Rectal smooth muscle tissue (tissue), 1 donor: ENCODE measurements around the gene UCHL3.

ENCODE experiments used
- H3K27ac ChIP-seq: one replicate; pipeline ENCODE4 v1.7.0; 2013; ENCODE audit warnings: low read depth, low read length, inconsistent platforms
- H3K27me3 ChIP-seq: one replicate; pipeline ENCODE4 v1.7.0; 2013; ENCODE audit warnings: low read length; ENCODE audit not compliant: control insufficient read depth, insufficient read depth
- H3K36me3 ChIP-seq: one replicate; pipeline ENCODE4 v1.7.0; 2013; ENCODE audit warnings: low read length; ENCODE audit not compliant: control insufficient read depth, insufficient read depth
- H3K4me1 ChIP-seq: one replicate; pipeline ENCODE4 v1.7.0; 2013; ENCODE audit warnings: low read length; ENCODE audit not compliant: control insufficient read depth, insufficient read depth
- H3K4me3 ChIP-seq: one replicate; pipeline ENCODE4 v1.7.0; 2013; ENCODE audit warnings: low read length
- H3K9ac ChIP-seq: one replicate; pipeline ENCODE4 v1.7.0; 2013; ENCODE audit warnings: low read length

The UCHL3 gene

GRCh38 chr13:75549262-75550158, at the start of gene UCHL3:
UCHL3 (plus strand) TSS chr13:75549791; CDS start chr13:75549821, 30 bp downstream.
- H3K9ac ChIP-seq: peak within 1 kb of the TSS; percentile 66
- H3K4me3 ChIP-seq: peak within 1 kb of the TSS; percentile 99
- no peaks in the 10 kb centered on the region for H3K36me3 ChIP-seq
- no peaks in the 10 kb centered on the region for H3K27me3 ChIP-seq
- H3K4me1 ChIP-seq: no peaks in the 10 kb centered on the region
- H3K27ac ChIP-seq: peak within 1 kb of the TSS; percentile 79

- Histone ChIP-seq H3K36me3 (no peaks in the 10 kb centered on the region), H3K27me3 (no peaks in the 10 kb centered on the region), H3K27ac (no peak overlapping the region), H3K4me1 (no peaks in the 10 kb centered on the region), H3K4me3 (no peak overlapping the region), H3K9ac (no peak overlapping the region)
Observed at GRCh38 chr13:75505327-75505726, 44.3 kb upstream of the UCHL3 start.

GRCh38 chr13:75506018-75506417, 43.6 kb upstream of the UCHL3 start:
- Histone ChIP-seq H3K27ac (no peak overlapping the region), H3K9ac (no peak overlapping the region), H3K27me3 (no peaks in the 10 kb centered on the region), H3K36me3 (no peaks in the 10 kb centered on the region), H3K4me1 (no peaks in the 10 kb centered on the region), H3K4me3 (no peak overlapping the region)

- H3K4me1 ChIP-seq: no peaks in the 10 kb centered on the region
- H3K27ac ChIP-seq: no peak overlapping the region
- H3K9ac ChIP-seq: no peak overlapping the region
- no peak overlapping the region for H3K4me3 ChIP-seq
- H3K27me3 ChIP-seq: no peaks in the 10 kb centered on the region
- H3K36me3 ChIP-seq: no peaks in the 10 kb centered on the region
Observed at GRCh38 chr13:75507027-75508001, 42.3 kb upstream of the UCHL3 start.

- Histone ChIP-seq H3K4me1 (no peaks in the 10 kb centered on the region), H3K9ac (no peak overlapping the region), H3K27me3 (no peaks in the 10 kb centered on the region), H3K36me3 (no peaks in the 10 kb centered on the region), H3K27ac (no peak overlapping the region), H3K4me3 (no peak overlapping the region)
Observed at GRCh38 chr13:75508002-75508548, 41.5 kb upstream of the UCHL3 start.

- Histone ChIP-seq H3K27ac (no peak overlapping the region), H3K27me3 (no peaks in the 10 kb centered on the region), H3K4me1 (no peaks in the 10 kb centered on the region), H3K9ac (no peak overlapping the region), H3K36me3 (no peaks in the 10 kb centered on the region), H3K4me3 (no peak overlapping the region)
Observed at GRCh38 chr13:75511051-75511625, 38.5 kb upstream of the UCHL3 start.

GRCh38 chr13:75512253-75512652, 37.3 kb upstream of the UCHL3 start:
- Histone ChIP-seq H3K27ac (no peak overlapping the region), H3K36me3 (no peaks in the 10 kb centered on the region), H3K4me1 (no peaks in the 10 kb centered on the region), H3K27me3 (no peaks in the 10 kb centered on the region), H3K9ac (no peak overlapping the region), H3K4me3 (no peak overlapping the region)

- Histone ChIP-seq H3K27me3 (no peaks in the 10 kb centered on the region), H3K9ac (no peak overlapping the region), H3K4me3 (no peak overlapping the region), H3K27ac (no peak overlapping the region), H3K36me3 (no peaks in the 10 kb centered on the region), H3K4me1 (no peaks in the 10 kb centered on the region)
Observed at GRCh38 chr13:75513271-75513670, 36.3 kb upstream of the UCHL3 start.

- H3K36me3 ChIP-seq: no peaks in the 10 kb centered on the region
- H3K27me3 ChIP-seq: no peaks in the 10 kb centered on the region
- H3K9ac ChIP-seq: no peak overlapping the region
- no peak overlapping the region for H3K4me3 ChIP-seq
- H3K27ac ChIP-seq: no peak overlapping the region
- H3K4me1 ChIP-seq: no peaks in the 10 kb centered on the region
Observed at GRCh38 chr13:75514080-75514995, 35.3 kb upstream of the UCHL3 start.

- no peak overlapping the region for H3K9ac ChIP-seq
- H3K4me1 ChIP-seq: no peaks in the 10 kb centered on the region
- H3K36me3 ChIP-seq: no peaks in the 10 kb centered on the region
- no peak overlapping the region for H3K27ac ChIP-seq
- H3K4me3 ChIP-seq: no peak overlapping the region
- no peaks in the 10 kb centered on the region for H3K27me3 ChIP-seq
Observed at GRCh38 chr13:75518439-75519088, 31.0 kb upstream of the UCHL3 start.

GRCh38 chr13:75521956-75522355, 27.6 kb upstream of the UCHL3 start:
- peaks cover 3% of the 10 kb centered on the region for H3K36me3 ChIP-seq
- H3K4me1 ChIP-seq: no peaks in the 10 kb centered on the region
- no peak overlapping the region for H3K4me3 ChIP-seq
- H3K9ac ChIP-seq: no peak overlapping the region
- H3K27me3 ChIP-seq: no peaks in the 10 kb centered on the region
- H3K27ac ChIP-seq: no peak overlapping the region
